ENCODE results near the gene AFF4. TPM values are rescaled to one million over a fixed set of nuclear protein-coding genes. Genes with fewer than 3 reads are reported as not detected.

AFF4 gene
- total RNA-seq, 1 donor from 2014 or later, result 29.2 TPM

DNA sequence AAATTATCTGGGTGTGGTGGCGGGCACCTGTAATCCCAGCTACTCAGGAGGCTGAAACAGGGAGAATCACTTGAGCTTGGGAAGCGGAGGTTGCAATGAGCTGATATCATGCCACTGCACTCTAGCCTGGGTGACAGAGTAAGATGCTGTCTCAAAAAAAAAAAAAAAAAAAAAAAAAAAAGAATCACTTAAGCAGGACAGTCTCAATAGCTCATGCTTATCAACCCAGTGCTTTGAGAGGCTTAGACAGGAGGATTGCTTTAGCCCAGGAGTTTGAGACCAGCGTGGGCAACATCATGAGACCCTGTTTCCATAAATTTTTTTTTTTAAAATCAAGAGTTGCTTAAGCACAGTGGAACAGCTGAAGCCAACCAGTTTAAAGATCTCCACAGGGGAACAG, 47.3 kb downstream of the AFF4 start:
- TF ChIP-seq, protein P1, sequence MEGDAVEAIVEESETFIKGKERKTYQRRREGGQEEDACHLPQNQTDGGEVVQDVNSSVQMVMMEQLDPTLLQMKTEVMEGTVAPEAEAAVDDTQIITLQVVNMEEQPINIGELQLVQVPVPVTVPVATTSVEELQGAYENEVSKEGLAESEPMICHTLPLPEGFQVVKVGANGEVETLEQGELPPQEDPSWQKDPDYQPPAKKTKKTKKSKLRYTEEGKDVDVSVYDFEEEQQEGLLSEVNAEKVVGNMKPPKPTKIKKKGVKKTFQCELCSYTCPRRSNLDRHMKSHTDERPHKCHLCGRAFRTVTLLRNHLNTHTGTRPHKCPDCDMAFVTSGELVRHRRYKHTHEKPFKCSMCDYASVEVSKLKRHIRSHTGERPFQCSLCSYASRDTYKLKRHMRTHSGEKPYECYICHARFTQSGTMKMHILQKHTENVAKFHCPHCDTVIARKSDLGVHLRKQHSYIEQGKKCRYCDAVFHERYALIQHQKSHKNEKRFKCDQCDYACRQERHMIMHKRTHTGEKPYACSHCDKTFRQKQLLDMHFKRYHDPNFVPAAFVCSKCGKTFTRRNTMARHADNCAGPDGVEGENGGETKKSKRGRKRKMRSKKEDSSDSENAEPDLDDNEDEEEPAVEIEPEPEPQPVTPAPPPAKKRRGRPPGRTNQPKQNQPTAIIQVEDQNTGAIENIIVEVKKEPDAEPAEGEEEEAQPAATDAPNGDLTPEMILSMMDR (conservative IDR thresholded peaks at IDR 0.05; ENCODE audit: low read depth, low read length), result no peak
- H3K4me3 ChIP-seq (ENCODE audit: low read depth, low read length), result no peak overlapping the region
- DNase-seq (ENCODE audit: low read depth), result no peak

DNA sequence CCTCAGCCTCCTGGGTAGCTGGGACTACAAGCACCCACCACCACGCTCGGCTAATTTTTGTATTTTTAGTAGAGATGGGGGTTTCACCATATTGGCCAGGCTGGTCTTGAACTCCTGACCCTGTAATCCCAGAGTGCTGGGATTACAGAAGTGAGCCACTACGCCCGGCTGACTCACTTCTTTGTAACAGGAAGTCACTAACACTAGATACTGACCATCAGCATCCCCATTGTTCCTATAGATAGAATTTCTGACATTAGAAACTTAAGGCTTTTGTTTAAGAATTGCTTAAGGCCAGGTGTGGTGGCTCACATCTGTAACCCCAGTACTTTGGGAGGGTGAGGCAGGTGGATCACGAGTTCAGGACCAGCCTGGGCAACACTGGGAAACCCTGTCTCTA, 47.8 kb downstream of the AFF4 start:
- DNase-seq (ENCODE audit: low read depth), result no peak
- TF ChIP-seq, protein P1 (conservative IDR thresholded peaks at IDR 0.05; ENCODE audit: low read depth, low read length), result no peak
- H3K4me3 ChIP-seq (ENCODE audit: low read depth, low read length), result no peak overlapping the region

DNA sequence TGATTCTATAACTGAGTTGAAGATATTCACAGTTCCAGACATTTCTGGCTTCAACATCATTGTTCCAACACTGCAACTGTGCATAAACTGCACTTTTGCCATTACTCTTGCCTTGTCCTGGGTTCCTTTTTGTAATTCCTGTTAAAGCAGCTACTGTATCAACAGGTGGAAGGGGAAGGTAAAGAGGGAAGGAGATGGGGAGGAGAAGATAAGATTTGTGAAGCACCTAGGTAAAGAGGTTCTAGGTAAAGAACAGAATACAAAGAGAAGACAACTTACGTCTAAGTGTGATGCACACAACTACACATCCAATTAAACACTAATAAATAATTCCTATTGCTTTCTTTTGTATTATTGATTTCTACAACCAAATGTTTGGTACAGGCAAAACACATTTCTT, 53.7 kb downstream of the AFF4 start:
- DNase-seq (ENCODE audit: low read depth), result no peak
- no peak overlapping the region for H3K4me3 ChIP-seq (ENCODE audit: low read depth, low read length)
- TF ChIP-seq, protein P1 (conservative IDR thresholded peaks at IDR 0.05; ENCODE audit: low read depth, low read length), result no peak

DNA sequence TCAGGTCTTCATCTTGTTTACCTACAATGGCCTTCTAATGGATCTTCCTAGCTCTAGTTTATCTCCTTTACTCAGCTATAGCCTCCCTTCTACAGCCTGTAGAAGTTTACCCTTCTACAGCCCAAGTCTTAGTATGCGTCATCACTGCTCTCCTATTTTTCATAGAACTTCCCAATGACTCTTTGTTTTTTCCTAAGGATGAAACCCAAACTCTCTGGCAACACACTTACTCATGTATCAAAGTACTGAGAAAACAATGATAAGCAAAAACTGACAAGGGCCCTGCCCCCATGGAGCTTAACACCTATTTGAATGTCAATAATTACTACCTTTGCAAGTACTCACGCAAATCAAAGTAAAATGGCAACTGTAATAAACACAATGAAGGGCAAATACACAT, 56.3 kb downstream of the AFF4 start:
- H3K4me3 ChIP-seq (ENCODE audit: low read depth, low read length), result no peak overlapping the region
- TF ChIP-seq, protein P1 (conservative IDR thresholded peaks at IDR 0.05; ENCODE audit: low read depth, low read length), result no peak
- DNase-seq (ENCODE audit: low read depth), result no peak

DNA sequence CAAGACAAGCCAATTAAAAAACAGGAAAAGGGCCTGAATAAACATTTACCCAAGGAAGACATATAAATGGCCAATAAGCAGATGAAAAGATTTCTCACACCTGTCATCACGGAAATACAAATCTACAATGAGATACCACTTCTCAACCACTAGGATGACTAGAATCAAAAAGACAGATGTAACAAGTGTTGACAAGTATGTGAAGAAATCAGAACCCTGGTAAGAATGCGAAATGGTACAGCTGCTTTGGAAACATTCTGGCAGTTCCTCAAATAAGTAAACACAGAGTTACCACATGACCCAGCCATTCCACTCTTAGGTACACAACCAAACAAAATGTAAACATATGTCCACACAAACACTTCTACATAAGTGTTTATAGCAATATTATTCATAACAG, 57.5 kb downstream of the AFF4 start:
- TF ChIP-seq, protein P1 (conservative IDR thresholded peaks at IDR 0.05; ENCODE audit: low read depth, low read length), result peak; percentile 12
- no peak for DNase-seq (ENCODE audit: low read depth)
- H3K4me3 ChIP-seq (ENCODE audit: low read depth, low read length), result no peak overlapping the region

DNA sequence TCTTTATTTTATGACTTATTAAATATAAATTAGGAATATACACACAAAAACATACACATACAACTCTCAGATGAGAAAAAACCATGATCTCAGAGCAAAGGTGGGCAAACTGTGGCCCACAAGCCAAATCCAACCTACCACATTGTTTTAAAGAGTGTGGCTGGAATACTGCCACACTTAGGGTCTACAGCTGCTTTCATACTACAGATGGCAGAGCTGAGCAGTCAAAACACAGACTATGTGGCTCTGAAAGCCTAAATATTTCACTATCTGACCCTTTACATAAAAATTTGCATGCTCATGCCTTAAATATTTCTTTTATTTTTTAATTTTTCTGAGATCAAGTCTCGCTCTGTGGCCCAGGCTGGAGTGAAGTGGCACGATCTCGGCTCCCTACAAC, 61.7 kb downstream of the AFF4 start:
- no peak for DNase-seq (ENCODE audit: low read depth)
- TF ChIP-seq, protein P1 (conservative IDR thresholded peaks at IDR 0.05; ENCODE audit: low read depth, low read length), result no peak
- no peak overlapping the region for H3K4me3 ChIP-seq (ENCODE audit: low read depth, low read length)

DNA sequence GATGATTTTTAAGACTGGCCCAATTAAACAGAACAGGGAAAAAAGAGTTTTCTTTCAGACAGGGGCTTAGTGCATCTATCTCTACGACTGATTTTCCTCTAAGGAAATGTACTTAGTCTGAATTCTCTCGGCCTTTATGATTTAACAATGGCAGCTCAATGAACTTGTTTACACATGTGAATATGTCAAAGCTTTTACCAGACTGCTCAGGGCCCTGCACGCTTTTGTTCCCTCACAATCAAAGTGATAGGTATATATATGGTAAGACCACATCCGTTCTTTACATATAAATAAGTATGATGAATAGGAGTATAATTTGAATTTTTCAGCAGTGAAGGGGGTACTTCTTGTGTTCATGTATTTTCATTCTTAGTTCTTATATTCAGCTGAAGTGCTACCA, 62.4 kb downstream of the AFF4 start:
- H3K4me3 ChIP-seq (ENCODE audit: low read depth, low read length), result no peak overlapping the region
- no peak for DNase-seq (ENCODE audit: low read depth)
- TF ChIP-seq, protein P1 (conservative IDR thresholded peaks at IDR 0.05; ENCODE audit: low read depth, low read length), result no peak

Data from epithelial cell of proximal tubule (primary cell).